ENCODE results near the gene SV2B.

DNA sequence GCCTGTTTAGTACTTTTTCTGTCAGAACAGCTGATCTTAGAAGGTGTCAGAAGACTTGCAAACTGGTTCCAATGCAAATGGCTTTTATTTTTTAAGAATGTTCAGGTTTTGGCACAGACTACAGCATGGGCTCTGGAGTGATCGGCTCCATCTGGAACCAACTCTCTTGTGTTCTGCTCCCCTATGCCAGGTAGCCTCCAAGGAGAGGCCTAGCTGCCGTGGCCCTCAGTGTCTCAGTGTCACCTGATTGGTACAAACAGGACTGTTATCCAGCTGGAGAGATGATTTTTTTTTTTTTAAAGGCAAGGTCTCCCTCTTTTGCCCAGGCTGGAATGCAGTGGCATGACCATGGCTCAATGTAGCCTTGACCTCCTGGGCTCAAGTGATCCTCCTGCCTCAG, 183.1 kb downstream of the SV2B start:
- TF ChIP-seq, protein P1, sequence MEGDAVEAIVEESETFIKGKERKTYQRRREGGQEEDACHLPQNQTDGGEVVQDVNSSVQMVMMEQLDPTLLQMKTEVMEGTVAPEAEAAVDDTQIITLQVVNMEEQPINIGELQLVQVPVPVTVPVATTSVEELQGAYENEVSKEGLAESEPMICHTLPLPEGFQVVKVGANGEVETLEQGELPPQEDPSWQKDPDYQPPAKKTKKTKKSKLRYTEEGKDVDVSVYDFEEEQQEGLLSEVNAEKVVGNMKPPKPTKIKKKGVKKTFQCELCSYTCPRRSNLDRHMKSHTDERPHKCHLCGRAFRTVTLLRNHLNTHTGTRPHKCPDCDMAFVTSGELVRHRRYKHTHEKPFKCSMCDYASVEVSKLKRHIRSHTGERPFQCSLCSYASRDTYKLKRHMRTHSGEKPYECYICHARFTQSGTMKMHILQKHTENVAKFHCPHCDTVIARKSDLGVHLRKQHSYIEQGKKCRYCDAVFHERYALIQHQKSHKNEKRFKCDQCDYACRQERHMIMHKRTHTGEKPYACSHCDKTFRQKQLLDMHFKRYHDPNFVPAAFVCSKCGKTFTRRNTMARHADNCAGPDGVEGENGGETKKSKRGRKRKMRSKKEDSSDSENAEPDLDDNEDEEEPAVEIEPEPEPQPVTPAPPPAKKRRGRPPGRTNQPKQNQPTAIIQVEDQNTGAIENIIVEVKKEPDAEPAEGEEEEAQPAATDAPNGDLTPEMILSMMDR (IDR thresholded peaks at IDR 0.05) = no peak
- TF ChIP-seq ZFX (IDR thresholded peaks at IDR 0.05; ENCODE audit: borderline replicate concordance) = no peak

All from 22Rv1 (cell line).